ENCODE data around the gene SCAMP5.

Gene SCAMP5

GRCh38 chr15:75063889-75064288, 68.5 kb downstream of the SCAMP5 start:
- no peaks in the 10 kb centered on the region for H3K36me3 ChIP-seq (replicated peaks; ENCODE audit: insufficient read depth, low read length)
- no peak overlapping the region for H3K4me3 ChIP-seq (ENCODE audit: low read length)
- H3F3A ChIP-seq (ENCODE audit: insufficient read depth, low read length), result peaks cover 40% of the 10 kb centered on the region
- DNase-seq, result no peak
- TF ChIP-seq, protein P1, sequence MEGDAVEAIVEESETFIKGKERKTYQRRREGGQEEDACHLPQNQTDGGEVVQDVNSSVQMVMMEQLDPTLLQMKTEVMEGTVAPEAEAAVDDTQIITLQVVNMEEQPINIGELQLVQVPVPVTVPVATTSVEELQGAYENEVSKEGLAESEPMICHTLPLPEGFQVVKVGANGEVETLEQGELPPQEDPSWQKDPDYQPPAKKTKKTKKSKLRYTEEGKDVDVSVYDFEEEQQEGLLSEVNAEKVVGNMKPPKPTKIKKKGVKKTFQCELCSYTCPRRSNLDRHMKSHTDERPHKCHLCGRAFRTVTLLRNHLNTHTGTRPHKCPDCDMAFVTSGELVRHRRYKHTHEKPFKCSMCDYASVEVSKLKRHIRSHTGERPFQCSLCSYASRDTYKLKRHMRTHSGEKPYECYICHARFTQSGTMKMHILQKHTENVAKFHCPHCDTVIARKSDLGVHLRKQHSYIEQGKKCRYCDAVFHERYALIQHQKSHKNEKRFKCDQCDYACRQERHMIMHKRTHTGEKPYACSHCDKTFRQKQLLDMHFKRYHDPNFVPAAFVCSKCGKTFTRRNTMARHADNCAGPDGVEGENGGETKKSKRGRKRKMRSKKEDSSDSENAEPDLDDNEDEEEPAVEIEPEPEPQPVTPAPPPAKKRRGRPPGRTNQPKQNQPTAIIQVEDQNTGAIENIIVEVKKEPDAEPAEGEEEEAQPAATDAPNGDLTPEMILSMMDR (IDR thresholded peaks at IDR 0.05; ENCODE audit: low read length), result no peak
- TF ChIP-seq EZH2 (optimal IDR thresholded peaks at IDR 0.05; ENCODE audit: low read depth, low read length) (no peak), EZH2phosphoT487 (IDR thresholded peaks at IDR 0.05; ENCODE audit: low read length) (no peak)
- H3K9ac ChIP-seq (ENCODE audit: low read length), result no peak overlapping the region
- H3K4me1 ChIP-seq (ENCODE audit: low read length), result peaks cover 73% of the 10 kb centered on the region
- H3K9me3 ChIP-seq (replicated peaks; ENCODE audit: insufficient read depth, low read length), result no peaks in the 10 kb centered on the region
- H2AFZ ChIP-seq (ENCODE audit: low read length), result no peak overlapping the region
- no peak overlapping the region for H3K4me2 ChIP-seq (ENCODE audit: low read depth, low read length)
- H4K20me1 ChIP-seq (ENCODE audit: insufficient read depth, low read length), result no peaks in the 10 kb centered on the region
- no peaks in the 10 kb centered on the region for H3K79me2 ChIP-seq (ENCODE audit: low read length)
- H3K9me2 ChIP-seq (replicated peaks; ENCODE audit: insufficient read depth, low read length), result no peaks in the 10 kb centered on the region
- no peaks in the 10 kb centered on the region for H3K27me3 ChIP-seq (replicated peaks; ENCODE audit: insufficient read depth, low read length)
- no peak overlapping the region for H3K27ac ChIP-seq (ENCODE audit: low read length)

GRCh38 chr15:75064846-75065245, 69.5 kb downstream of the SCAMP5 start:
- no peaks in the 10 kb centered on the region for H3K36me3 ChIP-seq (replicated peaks; ENCODE audit: insufficient read depth, low read length)
- H3K9ac ChIP-seq (ENCODE audit: low read length), result peak overlapping the region; percentile 43; the same call in 1 of the 2 replicates
- no peaks in the 10 kb centered on the region for H3K27me3 ChIP-seq (replicated peaks; ENCODE audit: insufficient read depth, low read length)
- H2AFZ ChIP-seq (ENCODE audit: low read length), result no peak overlapping the region
- H3K4me2 ChIP-seq (ENCODE audit: low read depth, low read length), result peak overlapping the region; percentile 70; the same call in 1 of the 2 replicates
- H4K20me1 ChIP-seq (ENCODE audit: insufficient read depth, low read length), result no peaks in the 10 kb centered on the region
- H3K4me1 ChIP-seq (ENCODE audit: low read length), result peaks cover 83% of the 10 kb centered on the region
- H3K9me3 ChIP-seq (replicated peaks; ENCODE audit: insufficient read depth, low read length), result no peaks in the 10 kb centered on the region
- no peak for DNase-seq
- H3F3A ChIP-seq (ENCODE audit: insufficient read depth, low read length), result peaks cover 42% of the 10 kb centered on the region
- H3K79me2 ChIP-seq (ENCODE audit: low read length), result no peaks in the 10 kb centered on the region
- peak overlapping the region; percentile 84 for H3K27ac ChIP-seq (ENCODE audit: low read length)
- H3K9me2 ChIP-seq (replicated peaks; ENCODE audit: insufficient read depth, low read length), result no peaks in the 10 kb centered on the region
- no peak for TF ChIP-seq EZH2 (optimal IDR thresholded peaks at IDR 0.05; ENCODE audit: low read depth, low read length)
- TF ChIP-seq, protein P1 (IDR thresholded peaks at IDR 0.05; ENCODE audit: low read length), result no peak
- TF ChIP-seq EZH2phosphoT487 (IDR thresholded peaks at IDR 0.05; ENCODE audit: low read length), result no peak
- no peak overlapping the region for H3K4me3 ChIP-seq (ENCODE audit: low read length)

- no peaks in the 10 kb centered on the region for H3K27me3 ChIP-seq (replicated peaks; ENCODE audit: insufficient read depth, low read length)
- H3K9ac ChIP-seq (ENCODE audit: low read length), result peak overlapping the region; percentile 43; the same call in 1 of the 2 replicates
- no peaks in the 10 kb centered on the region for H3K36me3 ChIP-seq (replicated peaks; ENCODE audit: insufficient read depth, low read length)
- H2AFZ ChIP-seq (ENCODE audit: low read length), result no peak overlapping the region
- H3K4me1 ChIP-seq (ENCODE audit: low read length), result peaks cover 89% of the 10 kb centered on the region
- H3K9me3 ChIP-seq (replicated peaks; ENCODE audit: insufficient read depth, low read length), result no peaks in the 10 kb centered on the region
- peaks cover 42% of the 10 kb centered on the region for H3F3A ChIP-seq (ENCODE audit: insufficient read depth, low read length)
- no peaks in the 10 kb centered on the region for H3K9me2 ChIP-seq (replicated peaks; ENCODE audit: insufficient read depth, low read length)
- no peaks in the 10 kb centered on the region for H3K79me2 ChIP-seq (ENCODE audit: low read length)
- no peaks in the 10 kb centered on the region for H4K20me1 ChIP-seq (ENCODE audit: insufficient read depth, low read length)
- peak overlapping the region; percentile 84 for H3K27ac ChIP-seq (ENCODE audit: low read length)
- H3K4me2 ChIP-seq (ENCODE audit: low read depth, low read length), result peak overlapping the region; percentile 70
- DNase-seq, result peak; percentile 62
- TF ChIP-seq, protein P1 (IDR thresholded peaks at IDR 0.05; ENCODE audit: low read length), result no peak
- TF ChIP-seq EZH2 (optimal IDR thresholded peaks at IDR 0.05; ENCODE audit: low read depth, low read length) (no peak), EZH2phosphoT487 (IDR thresholded peaks at IDR 0.05; ENCODE audit: low read length) (no peak)
- H3K4me3 ChIP-seq (ENCODE audit: low read length), result no peak overlapping the region
Observed at GRCh38 chr15:75065467-75065850, 70.1 kb downstream of the SCAMP5 start.
